HG02840 (cell line): ENCODE results near the gene CMIP.

ENCODE experiments used
- ATAC-seq: cut with Tn5 transposase; IDR thresholded peaks from one replicate; pipeline ENCODE4 v1.9.1; 2021; ENCODE audit warnings: mild to moderate bottlenecking, moderate library complexity, moderate number of reproducible peaks; ENCODE audit not compliant: unreplicated experiment, low FRiP score

CMIP gene

DNA sequence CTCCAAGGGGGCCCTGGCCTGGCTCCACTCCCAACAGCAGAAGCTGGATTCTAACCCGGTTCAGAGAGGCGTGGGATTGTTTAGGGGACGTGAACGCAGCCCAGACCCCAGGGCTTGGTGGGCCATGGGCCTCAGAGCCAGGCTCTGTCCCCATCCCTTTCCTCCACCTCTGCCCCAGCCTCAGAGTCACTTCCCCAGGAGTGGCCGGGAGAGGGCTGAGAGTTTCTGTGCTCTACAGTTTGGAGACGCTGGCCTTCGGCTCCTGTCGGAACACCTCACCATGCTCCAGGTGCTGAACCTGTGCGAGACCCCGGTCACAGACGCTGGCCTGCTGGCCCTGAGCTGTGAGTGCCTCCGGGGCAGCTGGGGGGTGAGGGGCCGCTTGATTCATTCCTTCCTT is 260.7 kb downstream of the CMIP start:
- ATAC-seq, result no peak

DNA sequence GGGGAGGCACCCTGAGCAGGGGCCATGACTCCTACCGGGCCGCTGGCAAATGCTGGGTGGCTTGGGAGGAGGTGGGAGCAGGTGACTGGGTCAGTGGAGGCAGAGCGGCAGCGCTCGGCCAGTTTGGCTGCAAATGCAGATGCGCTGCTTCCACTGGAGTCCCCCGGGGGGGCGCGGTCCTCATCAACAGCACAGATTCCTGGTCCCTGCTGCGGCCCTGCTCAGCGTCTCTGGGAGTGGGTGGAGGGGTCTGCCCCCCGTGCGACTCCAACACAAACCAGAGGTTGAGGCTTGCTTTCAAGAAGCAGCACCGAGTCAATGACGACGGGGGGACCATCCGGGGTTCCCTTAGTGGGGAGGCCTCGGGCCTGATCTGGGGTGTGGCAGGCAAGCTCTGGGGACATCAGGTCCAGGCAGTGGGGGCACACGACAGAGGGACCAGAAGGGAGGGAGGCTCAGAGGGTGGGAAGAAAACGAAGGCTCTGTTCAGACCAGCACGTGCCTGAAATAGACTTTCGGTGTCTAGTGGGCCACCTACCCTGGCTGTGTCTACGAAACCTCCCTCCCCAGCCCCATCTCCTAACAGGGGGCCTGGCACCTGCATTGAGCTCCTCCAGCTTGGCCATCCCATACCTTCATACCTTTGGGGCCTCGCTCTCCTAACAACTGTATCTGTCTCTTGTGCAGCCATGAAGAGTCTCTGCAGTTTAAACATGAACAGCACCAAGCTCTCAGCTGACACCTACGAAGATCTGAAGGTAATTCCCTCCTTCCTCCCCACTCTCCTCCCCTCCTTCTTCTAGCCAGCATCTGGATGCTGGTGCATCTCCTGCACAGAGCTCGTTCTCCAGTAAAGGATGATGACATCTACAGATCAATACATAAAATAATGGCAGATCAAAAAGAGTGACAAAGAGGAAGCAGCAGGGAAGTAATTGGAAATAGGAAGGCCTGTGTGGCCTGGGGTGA is 262.0 kb downstream of the CMIP start:
- ATAC-seq, result no peak

DNA sequence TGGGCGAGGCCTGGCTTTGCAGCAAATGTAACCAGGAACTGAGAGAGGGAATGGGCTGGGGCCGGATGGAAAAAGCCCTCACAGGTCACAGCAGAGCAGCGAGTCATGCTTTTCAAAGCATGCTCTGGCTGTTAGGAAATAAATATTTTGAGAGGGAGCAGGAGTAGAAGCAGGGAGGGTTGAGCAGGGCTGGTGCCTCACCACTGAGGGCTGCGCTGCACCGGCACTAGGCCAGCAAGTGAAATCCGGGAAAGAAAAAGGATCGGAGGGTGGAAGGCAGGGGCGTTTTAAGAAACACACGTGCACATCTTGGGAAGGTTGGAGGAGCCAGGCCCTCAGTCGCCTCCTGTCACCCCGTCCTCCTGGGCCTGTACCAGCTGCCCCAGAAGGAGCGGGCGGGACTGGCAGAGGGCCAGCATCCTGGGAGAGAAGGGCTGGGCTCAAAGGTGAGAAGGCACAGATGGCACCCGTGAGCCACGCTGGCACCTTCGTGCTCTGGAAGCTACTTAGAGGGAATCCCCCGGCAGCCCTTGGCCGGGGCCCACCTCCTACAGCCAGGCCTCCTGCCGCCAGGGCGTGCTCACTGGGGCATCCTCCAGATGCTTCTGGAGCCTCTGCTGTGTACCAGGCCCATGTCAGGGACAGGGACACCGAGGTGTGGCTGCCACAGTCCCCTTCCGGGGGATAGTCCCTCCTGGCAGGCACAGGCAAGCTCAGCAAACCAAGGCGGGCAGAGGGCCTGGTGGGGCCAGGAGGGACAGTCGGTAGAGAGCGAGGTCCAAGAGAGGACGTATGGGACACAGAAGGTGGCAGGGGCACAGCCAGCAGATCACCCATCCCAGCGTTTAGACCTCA is 263.0 kb downstream of the CMIP start:
- no peak for ATAC-seq

DNA sequence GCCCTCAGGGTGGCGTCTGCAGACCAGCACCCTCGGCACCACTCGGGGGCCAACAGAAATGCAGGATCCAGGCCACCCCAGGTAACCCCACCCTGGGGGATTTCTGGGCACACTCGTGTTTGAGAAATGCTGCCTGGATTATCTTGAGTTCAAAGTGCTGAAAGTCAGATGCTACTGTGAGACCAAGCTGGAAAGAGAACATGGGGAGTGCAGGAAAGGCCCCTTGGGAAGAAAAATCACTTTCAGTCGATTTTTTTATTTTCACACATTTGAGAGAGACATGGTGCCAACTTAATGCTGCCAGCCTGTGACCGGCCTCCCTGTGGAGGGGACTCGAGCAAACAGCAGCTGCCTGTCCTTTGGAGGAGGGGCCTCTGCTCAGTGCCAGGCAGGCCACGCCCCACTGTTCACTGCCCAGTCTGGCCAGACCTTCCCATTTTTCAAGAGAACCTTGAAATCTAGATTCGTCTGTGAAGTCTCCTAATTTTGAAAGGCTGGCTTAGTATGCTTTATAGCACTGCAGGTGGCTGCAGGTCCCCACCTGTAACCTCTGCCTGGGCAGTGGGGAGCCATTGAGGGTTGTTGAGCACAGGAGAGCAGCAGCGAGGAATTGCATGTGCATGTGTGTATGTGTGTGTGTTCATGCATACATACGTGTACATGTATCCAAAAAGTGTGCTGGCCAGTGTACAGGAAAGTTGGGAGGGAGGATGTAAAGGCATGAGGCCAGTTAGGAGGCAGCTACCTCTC is 263.8 kb downstream of the CMIP start:
- no peak for ATAC-seq

DNA sequence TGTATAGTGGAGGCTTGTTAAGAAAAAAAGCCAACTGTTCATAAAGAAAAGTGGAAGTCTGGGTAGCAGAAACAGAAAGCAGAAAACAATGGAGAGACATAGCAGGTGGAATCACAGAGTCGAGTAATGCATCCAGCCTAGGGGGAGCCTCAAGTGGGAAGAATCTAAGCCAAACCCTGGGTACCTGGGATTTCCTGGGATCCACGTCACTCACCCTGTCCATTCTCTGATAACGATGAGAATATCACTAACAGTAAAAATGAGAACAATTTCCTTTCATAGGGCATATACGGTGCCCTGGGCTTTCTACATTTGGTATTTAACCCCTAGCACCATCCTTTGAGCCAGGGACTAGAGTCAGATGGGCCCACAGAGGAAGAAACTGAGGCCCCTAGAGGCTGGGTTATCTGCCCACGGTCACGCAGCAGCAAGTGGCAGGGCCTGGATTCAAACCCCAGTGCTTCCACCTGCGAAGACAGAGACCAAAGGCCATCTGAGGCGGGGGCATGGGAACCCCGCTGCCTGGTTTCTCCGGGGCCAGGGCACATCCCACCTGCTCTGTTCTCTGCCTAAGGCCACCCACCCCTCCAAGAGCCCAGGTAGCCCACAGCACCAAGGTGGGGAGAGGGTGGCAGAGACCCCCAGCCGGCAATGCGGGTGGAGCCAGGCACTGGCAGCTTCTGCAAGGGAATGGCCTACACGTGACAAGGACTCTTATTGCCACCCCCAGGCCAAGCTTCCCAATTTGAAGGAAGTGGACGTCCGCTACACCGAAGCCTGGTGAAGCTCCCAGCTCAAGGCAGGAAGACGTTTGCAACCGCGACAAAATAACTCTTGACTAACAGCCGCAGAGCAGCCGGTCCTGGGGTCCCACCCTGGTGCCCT is 264.6 kb downstream of the CMIP start:
- no peak for ATAC-seq

DNA sequence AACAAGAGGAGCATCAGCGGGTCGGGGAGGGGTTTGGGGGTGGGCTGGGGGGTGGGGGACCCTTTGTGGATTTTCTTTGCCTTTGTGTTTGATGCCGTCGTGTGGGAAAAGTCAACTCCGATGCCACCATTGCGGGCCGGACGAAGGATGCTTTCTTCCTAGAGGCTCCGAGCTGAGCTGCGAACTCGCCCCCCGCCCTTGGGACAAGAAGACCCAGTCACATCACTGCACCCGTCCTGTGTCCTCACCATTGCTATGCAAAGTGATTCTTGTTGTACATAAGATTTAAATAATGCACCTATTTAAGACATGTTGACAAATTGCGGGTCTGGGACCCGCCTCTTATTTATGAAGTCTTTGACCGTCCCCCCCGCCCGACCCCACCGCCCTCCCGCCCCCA is 265.4 kb downstream of the CMIP start:
- ATAC-seq, result no peak

DNA sequence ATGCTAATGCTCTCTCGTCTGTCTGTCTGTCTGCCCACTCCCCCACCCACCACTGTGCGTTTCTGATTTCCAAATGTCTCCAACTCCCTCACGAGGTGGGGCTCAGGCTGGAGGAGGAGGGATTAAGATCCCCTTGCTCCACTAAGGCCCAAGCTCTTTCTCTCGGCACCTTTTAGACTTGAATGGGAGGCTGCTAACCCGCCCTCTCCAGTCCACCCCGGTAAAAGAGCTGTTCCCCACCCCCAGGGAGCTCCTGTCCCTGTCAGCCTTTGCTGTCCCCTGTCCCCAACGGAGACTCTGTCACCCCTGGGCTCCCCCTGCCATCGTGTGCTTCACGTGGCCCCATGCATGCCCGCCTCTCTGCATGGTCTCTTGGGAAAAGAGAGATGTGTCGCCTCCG is 266.0 kb downstream of the CMIP start:
- ATAC-seq, result no peak

DNA sequence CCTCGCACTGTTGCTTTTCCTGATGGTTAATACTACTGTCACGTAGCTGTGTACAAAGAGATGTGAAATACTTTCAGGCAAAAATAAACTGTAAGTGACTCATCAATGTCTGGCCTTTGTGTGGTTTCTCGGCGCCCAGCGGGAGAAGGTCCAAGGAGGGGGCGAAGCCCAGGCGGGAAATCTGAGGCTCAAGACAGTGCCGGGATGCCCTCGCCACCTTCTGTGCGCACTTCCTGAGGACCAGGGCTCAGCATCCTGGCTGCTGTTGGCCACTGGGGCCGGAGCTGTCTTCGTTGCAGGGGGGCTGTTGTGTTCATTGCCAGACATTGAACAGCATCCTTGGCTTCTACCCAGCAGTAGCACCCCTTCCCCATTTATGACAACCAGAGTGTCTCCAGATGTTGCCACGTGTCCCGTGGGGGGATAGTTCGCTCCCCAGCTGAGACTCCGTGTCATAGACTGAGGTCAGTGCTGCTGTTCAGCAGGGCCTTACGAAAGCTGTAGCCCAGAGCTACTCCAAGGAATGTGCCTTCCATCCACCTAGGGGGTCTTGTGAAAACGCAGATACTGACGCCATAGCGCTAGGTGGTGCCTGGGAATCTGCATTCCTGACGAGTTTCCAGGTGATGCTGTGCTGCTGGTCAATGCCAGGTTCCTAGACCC is 267.2 kb downstream of the CMIP start:
- no peak for ATAC-seq

DNA sequence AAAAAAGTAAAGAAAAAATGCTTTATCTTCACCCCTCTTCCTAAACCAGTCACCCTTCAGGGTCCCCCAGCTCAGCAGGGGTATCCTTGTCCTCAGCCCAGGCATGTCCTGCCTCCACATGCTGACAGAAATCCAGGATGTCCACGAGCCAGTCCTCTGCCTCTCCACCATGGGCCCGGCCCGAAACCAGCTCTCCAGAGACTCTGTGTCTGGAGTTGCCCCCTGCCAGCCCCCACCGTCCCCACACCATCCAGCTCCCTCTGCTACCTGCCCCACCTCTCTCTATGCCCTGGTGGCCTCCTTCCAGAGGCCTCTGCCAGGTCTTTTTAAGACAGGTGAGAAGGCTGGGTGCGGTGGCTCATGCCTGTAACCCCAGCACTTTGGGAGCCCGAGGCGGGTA is 268.1 kb downstream of the CMIP start:
- ATAC-seq, result no peak

DNA sequence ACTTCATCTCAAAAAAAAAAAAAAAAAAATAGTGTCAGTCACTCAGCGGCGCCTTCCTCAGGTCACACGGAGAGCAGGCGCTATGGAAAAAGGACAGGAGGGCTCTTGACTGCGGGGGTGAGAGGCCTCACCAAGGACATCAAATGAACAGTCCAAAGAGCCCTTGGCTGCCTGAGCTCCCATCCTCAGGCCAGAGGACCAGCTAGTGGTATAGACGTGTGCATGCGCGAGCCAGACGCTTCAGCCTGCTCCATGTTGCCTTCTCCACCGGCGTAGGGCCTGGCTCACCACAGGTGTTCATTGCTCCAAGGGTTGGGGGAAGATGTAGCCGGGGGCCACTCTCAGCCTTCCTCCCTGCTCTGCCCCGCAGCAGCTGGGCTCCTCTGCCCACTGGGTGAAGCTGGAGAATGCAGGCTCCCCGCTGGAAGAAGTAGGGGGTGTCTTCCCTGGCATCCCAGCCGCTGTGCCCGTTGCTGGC is 268.7 kb downstream of the CMIP start:
- ATAC-seq, result no peak

DNA sequence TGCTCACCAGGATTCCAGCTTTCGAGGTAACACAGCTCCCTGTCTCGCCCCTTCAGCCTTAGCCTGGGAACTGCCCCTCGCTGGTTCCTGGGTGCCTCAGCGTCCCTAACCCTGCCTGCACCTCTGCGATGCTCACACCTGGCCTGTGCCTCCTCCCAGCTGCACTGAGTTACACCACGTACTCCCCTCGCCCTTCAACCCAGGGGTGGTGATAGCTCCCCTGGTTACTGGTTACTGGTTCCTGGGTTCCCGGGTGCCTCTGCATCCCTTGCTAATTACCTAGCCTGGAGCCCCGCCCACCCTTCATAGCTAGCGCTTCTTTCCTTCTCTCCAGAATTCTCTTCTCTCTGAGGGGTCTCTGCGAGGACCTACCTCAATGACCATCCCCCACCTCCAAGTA is 269.2 kb downstream of the CMIP start:
- no peak for ATAC-seq

DNA sequence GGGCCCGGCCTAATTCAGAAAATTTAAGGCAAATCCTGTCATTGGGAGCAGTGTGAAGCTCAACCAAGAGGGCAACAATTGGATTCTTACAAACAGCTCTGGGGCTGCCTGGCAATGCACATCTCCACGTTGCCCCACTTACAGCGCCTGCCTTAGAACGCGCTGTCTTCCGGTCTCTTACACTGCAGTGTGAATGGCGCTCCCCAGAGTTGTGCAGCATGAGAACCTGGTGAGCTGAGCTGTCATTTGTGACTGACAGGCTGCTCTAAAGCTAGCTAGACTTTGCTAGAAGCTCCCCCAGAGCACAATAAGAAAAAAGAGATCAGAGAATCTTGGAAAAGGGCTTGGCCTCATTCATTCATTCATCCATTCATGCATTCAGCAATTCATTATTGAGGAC is 270.0 kb downstream of the CMIP start:
- ATAC-seq, result no peak

DNA sequence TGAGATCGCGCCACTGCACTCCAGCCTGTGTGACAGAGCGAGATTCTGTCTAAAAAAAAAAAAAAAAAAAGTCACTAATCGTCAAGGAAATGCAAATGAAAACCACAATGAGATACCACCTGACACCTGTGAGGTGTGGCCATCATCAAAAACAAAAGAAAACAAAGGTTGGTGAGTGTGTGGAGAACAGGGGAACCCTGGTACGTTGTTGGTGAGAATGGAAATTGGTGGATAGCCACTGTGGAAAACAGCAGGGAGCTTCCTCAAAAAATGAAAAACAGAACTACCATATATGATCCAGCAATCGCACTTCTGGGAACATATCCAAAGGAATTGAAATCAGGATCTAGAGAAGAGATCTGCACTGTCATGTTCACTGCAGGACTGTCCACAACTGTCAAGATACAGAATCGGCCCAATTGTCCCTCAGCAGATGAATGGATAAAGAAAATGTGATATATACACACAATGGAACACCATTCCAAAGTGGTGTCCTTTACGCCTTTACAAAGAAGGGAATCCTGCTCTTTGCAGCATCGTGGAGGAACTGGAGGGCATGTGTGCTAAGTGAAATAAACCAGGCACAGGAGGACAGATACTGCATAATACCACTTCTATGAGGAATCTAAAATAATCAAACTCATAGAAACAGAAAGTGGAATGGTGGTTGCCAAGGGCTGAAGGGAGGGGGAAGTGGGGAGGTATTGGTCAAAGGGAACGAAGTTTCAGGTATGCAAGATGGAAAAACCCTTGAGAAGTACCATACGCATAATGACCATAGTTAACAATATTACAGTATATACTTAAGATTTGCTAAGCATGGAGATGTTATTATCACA is 271.0 kb downstream of the CMIP start:
- peak; percentile 59 for ATAC-seq

DNA sequence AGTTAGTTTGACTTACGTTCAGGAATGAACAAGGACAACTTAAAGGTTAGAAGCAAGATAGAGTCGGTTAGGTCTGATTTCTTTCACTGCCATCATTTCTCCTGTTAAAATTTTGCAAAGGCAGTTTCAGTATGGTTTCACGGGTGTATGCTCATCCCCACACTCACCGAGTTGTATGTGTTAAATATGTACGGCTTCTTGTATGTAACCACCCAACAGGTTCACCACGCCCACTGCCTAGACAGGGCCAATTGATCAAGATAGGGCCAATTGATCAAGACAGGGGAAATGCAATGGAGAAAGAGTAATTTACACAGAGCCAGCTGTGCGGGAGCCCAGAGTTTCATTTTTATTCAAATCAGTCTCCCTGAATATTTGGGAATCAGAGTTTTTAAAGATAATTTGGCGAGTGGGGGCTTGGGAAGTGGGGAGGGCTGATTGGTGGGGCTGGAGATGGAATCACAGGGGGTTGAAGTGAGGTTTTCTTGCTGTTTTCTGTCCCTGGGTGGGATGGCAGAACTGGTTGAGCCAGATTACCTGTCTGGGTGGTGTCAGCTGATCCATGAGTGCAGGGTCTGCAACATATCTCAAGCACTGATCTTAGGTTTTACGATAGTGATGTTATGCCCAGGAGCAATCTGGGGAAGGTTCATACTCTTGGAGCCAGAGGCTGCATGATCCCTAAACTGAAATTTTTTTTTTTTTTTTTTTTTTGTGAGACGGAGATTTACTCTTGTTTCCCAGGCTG is 272.0 kb downstream of the CMIP start:
- ATAC-seq, result no peak

DNA sequence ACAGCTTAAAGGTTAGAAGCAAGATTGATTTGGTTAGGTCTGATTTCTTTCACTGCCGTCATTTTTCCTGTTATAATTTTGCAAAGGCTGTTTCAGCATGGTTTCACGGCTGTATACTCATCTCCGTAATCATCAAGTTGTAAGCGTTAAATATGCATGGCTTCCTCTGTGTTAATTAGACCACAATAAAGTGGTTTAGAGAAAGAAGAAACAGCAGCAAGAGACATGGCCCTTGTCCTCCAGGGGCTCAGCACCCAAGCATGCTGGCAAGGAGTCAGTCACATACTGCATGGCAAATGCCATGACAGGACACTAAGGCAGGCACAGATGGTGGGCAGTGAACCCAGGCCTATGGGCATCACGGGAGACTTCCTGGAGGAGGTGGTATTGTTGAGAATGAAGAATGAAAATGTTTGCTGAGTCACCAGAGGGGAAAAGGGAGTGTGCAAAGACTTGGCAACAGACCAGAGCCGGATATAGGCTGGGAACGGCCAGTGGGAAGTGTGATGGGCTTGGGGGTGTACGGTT is 273.1 kb downstream of the CMIP start:
- no peak for ATAC-seq

DNA sequence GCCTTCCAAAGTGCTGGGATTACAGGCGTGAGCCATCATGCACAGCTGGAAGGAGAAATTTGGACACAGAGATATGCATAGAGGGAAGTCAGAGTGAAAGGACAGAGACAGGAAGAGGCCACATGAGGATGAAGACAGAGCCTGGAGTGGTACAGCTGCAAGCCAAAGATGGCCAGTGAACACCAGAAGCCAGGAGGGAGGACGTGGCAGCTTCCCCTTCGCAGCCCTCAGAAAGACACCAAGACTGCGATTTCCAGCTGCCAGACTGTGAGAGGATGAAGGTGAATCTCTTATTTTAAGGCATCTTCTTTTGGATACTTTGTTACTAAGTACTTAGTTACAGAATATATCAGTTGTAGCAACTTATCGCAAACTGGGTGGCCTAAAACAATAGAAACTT is 274.0 kb downstream of the CMIP start:
- no peak for ATAC-seq

DNA sequence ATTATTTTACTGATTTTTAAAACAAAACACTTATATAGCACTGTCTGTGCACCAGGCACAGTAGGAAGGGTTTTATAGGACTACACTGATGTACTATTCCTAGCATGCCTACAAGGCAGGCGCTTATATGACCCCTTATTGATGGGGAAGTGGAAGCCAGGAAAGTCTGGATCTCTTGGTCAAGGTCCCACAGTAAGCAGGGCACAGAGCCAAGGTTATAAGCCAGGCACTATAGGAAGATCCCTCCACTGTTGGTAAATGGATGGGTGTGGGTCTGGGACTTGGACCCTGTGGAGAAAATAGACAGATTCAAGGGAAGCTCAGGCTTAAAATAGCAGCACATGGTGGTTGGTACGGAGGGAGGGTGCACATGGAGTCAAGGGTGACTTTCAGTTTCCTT is 275.4 kb downstream of the CMIP start:
- ATAC-seq, result no peak
